K562 (cell line): ENCODE results near the gene ZSWIM3. TPM values are rescaled to one million over a fixed set of nuclear protein-coding genes. Genes with fewer than 3 reads are reported as not detected.

Experiments used
- BHLHE40 ChIP-seq: IDR thresholded peaks from 2 replicates; pipeline ENCODE4 v1.6.1; 2011; ENCODE audit warnings: low read length, improper control_type of control experiment
- FOXO4 ChIP-seq: fragments of 450-650 bp; formaldehyde crosslinking; IDR thresholded peaks from 2 replicates; pipeline ENCODE4 v1.4.0; 2020; ENCODE audit warnings: mild to moderate bottlenecking, moderate library complexity
- HEY1 ChIP-seq: fragments of 250-450 bp; sonication (Bioruptor Pico); IDR thresholded peaks from 2 replicates; pipeline ENCODE4 v1.5.0; 2020; ENCODE audit warnings: mild to moderate bottlenecking, moderate library complexity, borderline replicate concordance
- MBD2 ChIP-seq: sonication (generic); IDR thresholded peaks from 2 replicates; pipeline ENCODE4 v1.6.1; 2016; ENCODE audit warnings: low read depth, borderline replicate concordance
- NR4A1 ChIP-seq, 2 experiments: fragments of 250-450 bp in 1 of 2; fragments of 450-650 bp in 1 of 2; sonication (Bioruptor Pico) in 1 of 2; IDR thresholded peaks; 2 replicates each; pipeline versions ENCODE4 v1.4.0 to v1.6.1; 2016 to 2020; ENCODE audit warnings: mild to moderate bottlenecking in 2 of 2, missing compliant biosample characterization in 1 of 2, missing genetic modification characterization in 1 of 2, moderate library complexity in 1 of 2
- REST ChIP-seq, 2 experiments: fragments of 450-650 bp; formaldehyde crosslinking in 1 of 2; IDR thresholded peaks; 2 replicates each; pipeline versions ENCODE4 v1.4.0 to v1.6.1; 2014 to 2020; ENCODE audit warnings: mild to moderate bottlenecking in 2 of 2, borderline replicate concordance in 1 of 2, low read depth in 1 of 2
- SAFB2 ChIP-seq: fragments of 200-400 bp; formaldehyde crosslinking; IDR thresholded peaks from 2 replicates; pipeline ENCODE4 v1.6.1; 2018; ENCODE audit warnings: borderline replicate concordance, low read length, low read depth, moderate library complexity; ENCODE audit not compliant: severe bottlenecking
- SRSF1 ChIP-seq: fragments of 200-400 bp; formaldehyde crosslinking; IDR thresholded peaks from 2 replicates; pipeline ENCODE4 v1.6.1; 2017; ENCODE audit warnings: mild to moderate bottlenecking, low read depth, low read length, moderate library complexity
- TAF15 ChIP-seq: fragments of 200-400 bp; formaldehyde crosslinking; IDR thresholded peaks from 2 replicates; pipeline ENCODE4 v1.6.1; 2017; ENCODE audit warnings: mild to moderate bottlenecking, low read depth, low read length, moderate library complexity
- ZFP91 ChIP-seq: sonication (generic); formaldehyde crosslinking; IDR thresholded peaks from 2 replicates; pipeline ENCODE4 v1.8.0; 2022; ENCODE audit warnings: mild to moderate bottlenecking, missing genetic modification reagents
- ZNF134 ChIP-seq: fragments of 250-450 bp; sonication (Bioruptor Pico); conservative IDR thresholded peaks from 2 replicates; pipeline ENCODE4 v1.4.0; 2020
- polyA plus RNA-seq, 8 experiments: library from polyadenylated mRNA; depleted of rRNA in 4 of 8; stranded (reverse) in 5 of 8; unstranded in 3 of 8; fragments of >200 nt; fragmentation: Nextera tagmentation in 2 of 8; fragmentation: Illumina TruSeq in 1 of 8; extraction: Ambion mirVana in 2 of 8; extraction: Trizol in 1 of 8; gene quantifications; 2 replicates each; pipeline versions ENCODE4 v1.2.1 to v1.2.3, GENCODE V29; 2011 to 2014; ENCODE audit warnings: inconsistent platforms in 1 of 8, missing spikeins in 1 of 8
- total RNA-seq, 7 experiments: library from RNA; depleted of rRNA in 6 of 7; stranded (reverse); fragments of >200 nt in 6 of 7; fragmentation: Illumina TruSeq in 2 of 7; extraction: Trizol in 2 of 7; gene quantifications; 2 replicates each; pipeline versions ENCODE4 v1.2.1 to v1.2.3, GENCODE V29; 2011 to 2021; ENCODE audit warnings: low replicate concordance in 1 of 7

The ZSWIM3 gene
- total and polyA plus RNA-seq, 9 of the 15 experiments (the other 6 are each of a cell fraction or from before 2014, with no cell fraction given), result 1.7 to 4.3 (median 2.9) TPM

GRCh38 chr20:45890985-45891983, 33.9 kb downstream of the ZSWIM3 start, which contains the start of the genes CTSA and NEURL2 (continued):
- TF ChIP-seq ZFP91 (CRISPR knock-in tag) (no peak), SRSF1 (no peak), BHLHE40 (peak; percentile 98), HEY1 (CRISPR knock-in tag) (no peak), REST (IDR thresholded peaks at IDR 0.05; ENCODE audit: borderline replicate concordance) (peak; percentile 97), REST (CRISPR knock-in tag; IDR thresholded peaks at IDR 0.05; ENCODE audit: low read depth) (no peak), SAFB2 (no peak), NR4A1 (CRISPR knock-in tag; IDR thresholded peaks at IDR 0.05) (no peak), NR4A1 (tag; IDR thresholded peaks at IDR 0.05) (peak; percentile 56; the same call in 1 of the 2 replicates), FOXO4 (CRISPR knock-in tag) (no peak), MBD2 (0 out of 2 replicates have a peak, but pooled peaks have one; percentile 34), ZNF134 (CRISPR knock-in tag) (no peak), TAF15 (no peak)
